ENCODE data around the gene MRPL20.

Gene MRPL20

DNA sequence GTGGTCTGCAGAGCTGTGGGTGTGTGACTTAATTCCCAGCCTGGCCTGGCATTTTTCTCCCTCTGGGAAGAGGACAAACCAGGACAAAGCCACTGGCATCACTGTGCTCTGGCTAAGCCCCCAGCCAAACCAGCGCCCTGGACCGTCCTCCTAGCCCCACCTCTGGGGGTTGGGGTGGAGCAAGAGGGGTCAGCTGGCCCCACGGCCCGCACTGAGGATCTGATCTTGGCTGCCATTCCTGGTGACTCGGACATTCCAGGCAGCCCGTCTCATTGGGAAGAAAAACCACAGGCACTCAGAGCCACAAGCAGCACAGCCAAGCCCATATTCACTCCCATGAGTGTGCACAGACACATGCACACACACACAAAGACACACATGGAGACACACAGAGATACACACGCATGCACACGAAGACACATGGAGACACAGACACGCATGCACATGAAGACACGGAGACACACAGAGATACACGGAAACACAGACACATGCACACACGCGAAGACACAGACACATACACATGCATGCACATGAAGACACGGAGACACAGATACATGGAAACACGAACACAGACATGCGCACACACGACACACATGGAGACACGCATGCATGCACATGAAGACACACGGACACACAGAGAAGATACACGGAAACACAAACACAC lies 46.5 kb downstream of the MRPL20 start:
- peak; percentile 48 for DNase-seq (ENCODE audit: low spot score)

DNA sequence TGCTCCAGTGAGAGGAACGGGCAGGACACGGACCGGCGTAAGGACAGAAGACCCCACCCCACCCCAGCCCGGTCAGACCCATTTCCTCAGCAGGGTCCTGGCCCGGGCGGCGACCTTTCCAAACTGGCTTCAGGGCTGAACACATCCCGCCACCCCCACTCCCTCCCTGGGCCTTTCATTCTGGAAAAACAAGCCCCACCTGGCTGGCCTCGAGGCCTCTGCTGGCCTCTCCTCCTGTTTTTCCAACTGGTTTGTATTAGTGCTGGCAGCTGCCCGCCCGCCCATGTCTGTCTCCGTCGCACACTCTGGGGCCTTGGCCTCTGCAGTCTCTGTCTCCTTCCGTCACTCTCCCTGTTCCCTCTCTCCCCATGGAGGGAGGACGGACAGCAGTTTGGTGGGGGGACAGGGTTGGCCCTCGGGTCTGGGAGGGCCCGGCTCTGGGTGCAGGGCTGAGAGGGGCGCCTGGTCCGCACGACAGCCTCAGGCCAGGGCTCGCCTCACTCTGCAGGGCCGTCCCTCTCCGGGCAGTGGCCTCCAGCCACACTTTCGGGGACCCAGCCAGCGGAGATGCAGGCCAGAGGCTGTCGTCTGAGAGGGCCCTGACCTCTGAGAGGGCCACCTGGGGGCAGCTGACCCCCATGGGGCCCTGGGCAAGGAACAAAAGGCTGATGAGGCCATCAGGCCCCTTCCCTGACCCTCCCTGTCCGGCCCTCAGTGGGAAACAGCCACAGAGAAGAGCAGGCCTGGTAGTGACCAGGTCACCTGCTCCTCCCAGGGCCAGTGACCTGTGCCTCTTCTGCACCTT lies 47.2 kb downstream of the MRPL20 start:
- no peak for DNase-seq (ENCODE audit: low spot score)

DNA sequence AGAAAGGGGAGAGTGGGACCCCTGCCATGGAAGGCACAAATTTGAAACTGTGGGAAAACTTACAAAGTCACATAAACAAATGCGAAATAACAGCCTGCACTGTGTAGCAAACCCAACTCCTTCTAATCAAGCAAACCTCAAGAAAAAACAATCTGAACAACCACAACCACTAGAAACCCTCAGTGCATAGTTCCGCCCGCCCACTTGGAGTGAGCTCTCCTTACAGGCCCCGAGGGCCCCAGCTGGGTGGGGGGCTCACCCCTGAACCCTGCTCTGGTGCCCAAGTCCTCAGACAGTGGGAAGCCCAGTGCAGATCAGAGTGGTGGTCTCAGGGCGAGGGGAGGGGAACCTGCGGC lies 47.8 kb downstream of the MRPL20 start:
- no peak for DNase-seq (ENCODE audit: low spot score)

DNA sequence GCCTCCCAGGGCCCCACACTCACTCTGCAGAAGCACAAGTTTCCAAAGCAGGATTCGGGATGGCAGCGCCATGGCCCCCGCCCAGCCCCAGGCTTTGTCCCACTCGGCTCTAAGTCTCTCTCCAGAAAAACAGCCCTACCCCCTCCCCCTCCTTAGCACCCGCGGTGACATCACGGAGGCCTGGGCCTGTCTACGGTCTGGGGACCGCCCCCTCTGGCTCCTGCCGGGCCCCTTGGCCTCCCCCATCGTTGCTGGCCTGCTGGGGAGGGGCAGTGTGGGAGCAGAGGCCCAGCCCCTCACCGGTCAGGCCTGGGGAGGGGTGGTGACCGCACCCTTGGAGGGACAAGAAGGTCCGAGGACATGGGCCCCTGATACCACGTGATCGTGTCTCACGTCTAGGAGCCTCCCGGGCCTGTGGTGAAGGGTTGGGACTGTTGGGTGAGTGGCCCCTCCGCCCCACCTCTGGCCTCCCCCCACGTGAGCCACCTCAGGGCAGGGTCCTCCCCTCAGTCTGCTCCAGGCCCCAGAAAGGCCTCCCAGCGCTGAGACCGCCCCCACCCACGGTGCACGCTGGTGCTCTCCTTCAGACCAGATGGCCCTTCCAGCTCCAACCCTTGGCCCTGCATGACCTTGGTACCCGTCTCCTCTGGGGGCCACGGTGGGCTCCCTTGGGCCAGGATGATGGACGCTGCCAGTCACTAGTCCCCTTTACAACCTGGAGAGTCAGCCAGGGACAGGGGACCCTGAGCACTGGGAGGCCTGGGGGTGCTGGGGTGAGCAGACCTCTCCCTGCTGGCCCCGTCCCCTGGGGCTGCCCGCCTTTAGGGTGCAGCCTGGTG lies 48.4 kb downstream of the MRPL20 start, which contains the start of gene MXRA8:
TSS of gene MXRA8 (minus strand) at position 123 of the 839 bp plus-strand sequence. CDS start at position 72, 51 bp downstream.
- no peak for DNase-seq (ENCODE audit: low spot score)

DNA sequence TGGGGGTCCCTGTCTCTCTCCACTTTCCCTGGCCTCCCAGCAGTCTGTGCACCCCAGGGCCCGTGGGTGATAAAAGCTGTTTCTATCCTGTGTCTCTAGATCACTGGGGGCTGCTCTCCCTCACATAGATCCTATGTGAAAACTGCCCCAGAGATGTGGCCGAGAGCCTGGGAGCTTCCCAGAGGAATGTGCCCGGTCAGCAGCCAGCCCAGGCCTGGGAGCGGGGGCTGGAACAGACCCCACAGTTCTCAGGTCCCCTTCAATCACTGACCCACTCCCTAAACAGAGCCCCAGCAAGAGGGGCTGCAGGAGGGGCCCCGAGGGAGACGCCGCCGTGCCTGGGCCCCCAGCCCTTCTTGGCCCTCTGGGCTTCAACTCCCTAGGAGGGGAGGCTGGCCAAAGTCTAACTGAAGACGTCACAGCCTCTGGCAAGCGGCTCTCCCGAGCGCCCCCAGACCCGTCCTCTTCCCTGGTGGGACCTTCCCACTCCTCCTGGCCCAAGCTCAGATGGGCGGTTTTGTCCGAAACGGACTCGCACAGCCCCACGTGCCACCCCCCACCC lies 49.1 kb downstream of the MRPL20 start:
- DNase-seq (ENCODE audit: low spot score) = no peak

DNA sequence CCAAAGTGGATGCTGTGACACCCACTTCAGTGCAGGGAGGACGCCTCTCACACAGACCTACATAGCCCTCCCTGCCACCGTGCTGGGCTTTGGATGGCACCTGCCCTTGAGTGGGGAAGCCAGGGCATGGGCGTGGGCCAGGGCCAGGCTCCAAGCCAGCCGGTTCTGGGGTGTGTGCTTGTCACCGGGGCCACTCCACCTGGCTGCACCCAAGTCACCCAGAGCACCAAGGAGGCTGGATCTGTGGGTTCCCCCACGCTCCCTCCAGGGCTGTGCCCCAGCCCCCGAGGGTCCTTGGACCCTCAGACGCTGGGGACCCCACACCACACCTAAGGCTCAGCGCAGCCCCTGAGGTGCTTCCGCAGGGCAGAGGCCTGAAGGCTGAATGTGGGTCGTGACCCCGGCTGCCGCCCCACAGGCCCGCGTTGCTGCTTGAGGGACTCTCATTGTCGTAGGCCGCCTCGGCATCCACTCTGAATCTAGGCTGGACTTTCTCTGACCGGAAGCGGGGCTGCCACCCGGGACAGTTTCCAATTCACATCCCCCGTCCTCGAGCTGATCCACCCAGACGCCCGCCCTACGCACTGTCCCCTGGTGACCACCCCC lies 50.2 kb downstream of the MRPL20 start:
- no peak for DNase-seq (ENCODE audit: low spot score)

DNA sequence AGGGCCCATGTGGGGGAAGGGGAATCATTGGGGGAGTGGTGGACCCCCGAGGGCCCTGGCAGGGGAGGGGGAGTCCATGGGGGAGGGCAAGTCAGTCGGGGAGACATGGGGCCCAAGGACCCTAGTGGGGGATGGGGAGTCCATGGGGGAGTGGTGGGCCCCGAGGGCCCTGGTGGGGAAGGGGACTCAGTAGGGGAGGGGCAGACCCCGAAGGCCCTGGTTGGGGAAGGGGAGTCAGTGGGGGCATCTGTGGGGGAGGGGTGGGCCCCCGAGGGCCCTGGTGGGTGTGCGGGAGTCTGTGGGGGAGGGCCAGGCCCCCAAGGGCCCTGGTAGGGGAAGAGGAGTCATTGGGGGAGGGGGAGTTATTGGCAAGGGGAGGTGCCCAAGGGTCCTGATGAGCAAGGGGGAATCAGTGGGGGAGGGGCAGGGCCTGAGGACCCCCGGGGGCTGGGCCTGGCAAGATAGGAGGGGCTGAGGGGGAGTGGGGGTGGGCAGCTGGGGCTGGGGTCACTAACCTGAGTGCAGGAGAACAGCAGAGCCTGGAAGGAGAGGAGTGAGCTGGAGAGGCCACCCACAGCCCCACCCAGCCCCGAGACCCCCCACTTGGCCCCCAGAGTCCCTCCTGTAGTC lies 50.8 kb downstream of the MRPL20 start:
- DNase-seq (ENCODE audit: low spot score) = no peak

DNA sequence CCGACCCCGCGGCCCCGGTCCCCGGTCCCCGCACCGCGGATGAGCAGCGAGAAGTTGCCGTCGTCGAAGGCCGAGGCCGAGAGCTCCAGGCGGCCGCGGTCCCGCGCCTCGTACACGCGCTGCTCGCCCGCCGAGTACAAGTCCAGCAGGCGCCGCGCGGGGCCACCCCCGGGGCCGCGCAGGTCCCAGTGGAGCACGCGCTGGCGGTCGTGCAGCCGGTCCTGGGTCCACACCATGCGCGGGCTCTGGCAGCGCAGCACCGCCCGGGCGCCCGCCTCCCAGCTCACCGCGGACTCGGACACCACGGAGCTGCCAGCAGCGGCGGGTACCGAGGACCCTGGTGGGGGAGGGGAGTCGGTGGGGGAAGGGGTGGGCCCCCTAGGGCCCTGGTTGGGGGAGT lies 51.7 kb downstream of the MRPL20 start:
- DNase-seq (ENCODE audit: low spot score) = no peak

DNA sequence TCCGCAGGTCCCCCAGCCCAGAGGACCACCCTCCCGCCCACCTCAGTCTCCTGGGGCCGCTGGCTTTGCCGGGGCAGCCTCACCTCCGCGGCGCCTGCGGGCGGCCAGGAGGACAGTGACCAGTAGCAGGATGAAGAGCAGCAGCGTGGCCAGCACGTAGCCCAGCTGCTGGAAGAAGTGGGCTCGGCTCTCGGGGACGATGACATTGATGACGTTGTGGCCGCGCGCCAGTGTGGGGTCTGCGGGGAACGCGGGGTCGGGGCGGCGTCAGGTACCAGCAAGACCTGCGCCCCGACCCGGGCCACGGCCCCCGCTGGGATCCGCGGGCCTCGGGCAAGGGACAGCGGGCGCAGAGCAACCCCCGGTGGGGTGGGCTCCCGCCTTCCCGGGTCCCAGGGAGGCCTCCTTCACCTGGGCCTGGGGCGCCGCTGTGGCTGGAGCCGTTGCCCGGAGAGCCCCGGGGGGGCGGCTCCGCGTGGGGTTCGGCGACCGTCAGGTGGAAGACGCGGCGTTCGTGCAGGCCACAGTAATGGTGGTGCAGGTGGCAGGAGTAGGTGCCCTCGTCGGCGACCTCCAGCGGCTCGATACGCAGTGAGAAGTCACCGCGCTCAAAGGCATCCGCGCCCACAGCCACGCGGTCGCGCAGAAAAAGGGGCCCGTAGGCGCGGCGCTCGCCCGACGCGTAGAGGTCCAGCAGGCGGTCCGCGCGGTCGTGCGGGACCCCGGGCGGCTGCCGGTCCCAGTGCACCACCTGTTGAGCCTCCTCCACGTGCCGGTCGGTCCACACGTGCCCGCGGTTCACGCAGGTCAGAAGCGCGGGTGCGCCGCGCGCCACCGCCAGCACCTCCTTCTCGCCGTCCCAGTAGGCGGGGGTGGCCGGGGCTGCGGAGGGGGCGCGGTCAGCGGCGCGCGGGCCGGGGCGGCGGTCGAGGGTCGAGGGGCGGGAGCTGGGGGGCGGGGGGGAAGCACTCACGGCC lies 52.5 kb downstream of the MRPL20 start:
- no peak for DNase-seq (ENCODE audit: low spot score)

DNA sequence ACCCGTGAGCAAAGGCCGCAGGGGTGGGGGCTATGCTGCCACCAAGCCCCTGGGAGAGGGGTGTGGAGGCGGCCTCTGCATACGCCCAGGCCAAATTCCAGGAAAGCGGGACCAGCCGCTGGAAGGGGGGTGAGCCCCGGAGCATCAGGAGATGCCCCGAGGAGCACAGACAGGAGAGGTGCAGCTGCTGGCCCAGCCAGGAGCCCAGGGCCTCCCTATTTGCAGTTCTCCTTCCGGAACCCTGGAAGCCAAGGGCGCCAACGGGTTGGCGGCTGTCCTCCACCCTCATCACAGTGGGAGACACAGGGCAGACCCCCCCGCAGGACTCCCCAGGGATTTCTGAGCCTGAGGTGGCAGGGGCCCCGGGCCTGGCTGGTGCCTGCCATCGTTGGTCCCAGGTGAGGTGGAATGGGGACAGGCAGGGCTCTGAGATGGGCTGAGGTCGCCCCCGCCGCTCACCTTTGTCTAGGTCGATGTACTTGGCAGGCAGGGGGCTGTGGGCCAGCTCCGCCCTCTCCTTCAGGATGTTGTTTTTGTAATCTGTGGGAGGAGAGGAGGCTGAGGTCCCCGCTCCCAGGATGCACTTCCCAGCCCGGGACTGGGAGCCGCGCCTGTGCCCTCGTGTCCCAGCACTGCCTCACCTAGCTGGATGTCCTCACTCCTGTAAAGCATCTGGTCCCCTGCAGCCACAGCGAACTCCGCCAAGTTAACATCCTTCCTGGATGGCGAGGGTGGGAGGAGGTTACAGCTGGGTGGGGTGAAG lies 53.5 kb downstream of the MRPL20 start:
- DNase-seq (ENCODE audit: low spot score) = no peak

DNA sequence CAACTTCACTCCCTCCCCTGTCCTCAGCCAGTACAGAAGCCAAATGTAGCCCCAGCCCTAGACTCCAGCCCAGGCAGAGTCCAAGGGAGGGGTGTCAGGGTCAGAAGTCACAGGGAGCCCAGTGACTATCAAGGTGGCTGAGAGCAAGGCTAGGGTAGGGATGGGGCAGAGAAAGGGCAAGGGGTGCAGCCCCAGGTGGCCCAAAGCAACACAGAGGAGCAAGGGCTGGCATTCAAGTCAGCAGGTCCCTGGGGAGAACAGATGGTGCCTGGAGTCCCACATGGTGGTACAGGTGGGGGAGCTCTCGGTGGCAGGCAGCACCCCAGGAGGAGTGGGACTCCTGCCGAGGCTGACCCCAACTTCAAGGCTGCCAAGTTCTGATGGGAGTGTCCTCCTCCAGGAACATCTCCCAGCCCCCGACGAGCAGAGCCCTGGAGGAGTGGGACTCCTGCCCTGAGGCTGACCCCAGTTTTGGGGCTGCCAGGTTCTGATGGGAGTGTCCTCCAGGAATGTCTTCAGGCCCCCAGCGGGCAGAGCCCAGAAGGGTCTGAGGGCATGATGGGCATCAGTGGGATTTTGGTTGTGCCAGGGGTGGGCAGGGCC lies 54.2 kb downstream of the MRPL20 start:
- no peak for DNase-seq (ENCODE audit: low spot score)

All from kidney capillary endothelial cell (primary cell).